ENCODE results near the gene GBP7.

Gene GBP7

GRCh38 chr1:89198081-89198480 is 22.3 kb upstream of the GBP7 start:
- no peak overlapping the region for H3K4me2 ChIP-seq (ENCODE audit: low read length, poor library complexity, severe bottlenecking)

GRCh38 chr1:89195476-89195875 is 19.7 kb upstream of the GBP7 start:
- H3K23ac ChIP-seq (ENCODE audit: low read length in 2 of 2): no peak overlapping the region
- H2AFZ ChIP-seq (ENCODE audit: low read depth, low read length): no peak overlapping the region
- no peak for DNase-seq
- H3K4me3 ChIP-seq (ENCODE audit: insufficient read depth in 1 of 2, low read depth in 1 of 2, low read length in 2 of 2): no peak overlapping the region
- H3K79me1 ChIP-seq (replicated peaks; ENCODE audit: low read length, poor library complexity, severe bottlenecking): no peaks in the 10 kb centered on the region
- no peaks in the 10 kb centered on the region for H3K9me3 ChIP-seq (ENCODE audit: control insufficient read depth, low read length)
- H2BK15ac ChIP-seq (ENCODE audit: low read depth, poor library complexity, severe bottlenecking): no peak overlapping the region
- H3K18ac ChIP-seq (ENCODE audit: low read depth in 1 of 2, low read length in 2 of 2): no peak overlapping the region
- H2AK5ac ChIP-seq (ENCODE audit: low read length, severe bottlenecking): no peak overlapping the region
- WGBS: 100% methylated on average over 2 of the region's 3 CpGs
- no peak overlapping the region for H2BK5ac ChIP-seq (ENCODE audit: low read depth, low read length, poor library complexity, severe bottlenecking)
- no peaks in the 10 kb centered on the region for H3K4me1 ChIP-seq (ENCODE audit: control insufficient read depth, insufficient read depth, low read depth, low read length)
- H4K91ac ChIP-seq (ENCODE audit: low read length): no peak overlapping the region
- no peak overlapping the region for H3K4me2 ChIP-seq (ENCODE audit: low read length, poor library complexity, severe bottlenecking)
- no peak overlapping the region for H4K8ac ChIP-seq (ENCODE audit: low read length)
- no peaks in the 10 kb centered on the region for H3K27me3 ChIP-seq (ENCODE audit: control insufficient read depth in 1 of 2, insufficient read depth in 1 of 2, low read length in 2 of 2)
- no peak overlapping the region for H2BK120ac ChIP-seq (ENCODE audit: low read depth, low read length)
- H3K36me3 ChIP-seq (ENCODE audit: control insufficient read depth in 1 of 2, insufficient read depth in 2 of 2, low read depth in 1 of 2, low read length in 2 of 2): no peaks in the 10 kb centered on the region
- no peak overlapping the region for H3K9ac ChIP-seq (ENCODE audit: low read length)
- H3K27ac ChIP-seq (ENCODE audit: low read length, poor library complexity, severe bottlenecking): no peak overlapping the region
- H3K14ac ChIP-seq (ENCODE audit: low read length in 2 of 2): no peak overlapping the region
- no peak overlapping the region for H3K4ac ChIP-seq (ENCODE audit: low read depth in 1 of 2, low read length in 2 of 2)
- no peak overlapping the region for H2BK12ac ChIP-seq (ENCODE audit: low read length in 2 of 2)

More at GRCh38 chr1:89198081-89198480, 22.3 kb upstream of the GBP7 start:
- no peak overlapping the region for H4K8ac ChIP-seq (ENCODE audit: low read length)
- H4K91ac ChIP-seq (ENCODE audit: low read length): no peak overlapping the region
- no peak overlapping the region for H2AK5ac ChIP-seq (ENCODE audit: low read length, severe bottlenecking)
- H2BK15ac ChIP-seq (ENCODE audit: low read depth, poor library complexity, severe bottlenecking): no peak overlapping the region
- H3K18ac ChIP-seq (ENCODE audit: low read depth in 1 of 2, low read length in 2 of 2): no peak overlapping the region
- H3K14ac ChIP-seq (ENCODE audit: low read length in 2 of 2): no peak overlapping the region
- H3K9ac ChIP-seq (ENCODE audit: low read length): peak overlapping the region; percentile 39
- no peak overlapping the region for H2BK5ac ChIP-seq (ENCODE audit: low read depth, low read length, poor library complexity, severe bottlenecking)
- H3K36me3 ChIP-seq (ENCODE audit: control insufficient read depth in 1 of 2, insufficient read depth in 2 of 2, low read depth in 1 of 2, low read length in 2 of 2): no peaks in the 10 kb centered on the region
- 13% methylated on average over 8 of the region's 8 CpGs for WGBS
- H3K9me3 ChIP-seq (ENCODE audit: control insufficient read depth, low read length): no peaks in the 10 kb centered on the region
- no peak overlapping the region for H2BK120ac ChIP-seq (ENCODE audit: low read depth, low read length)
- no peak overlapping the region for H2BK12ac ChIP-seq (ENCODE audit: low read length in 2 of 2)
- H3K23ac ChIP-seq (ENCODE audit: low read length in 2 of 2): no peak overlapping the region
- peak overlapping the region in 1 of 2 experiments; percentile 73 for H3K4me3 ChIP-seq (ENCODE audit: insufficient read depth in 1 of 2, low read depth in 1 of 2, low read length in 2 of 2)
- no peak overlapping the region for H3K4ac ChIP-seq (ENCODE audit: low read depth in 1 of 2, low read length in 2 of 2)
- H3K27me3 ChIP-seq (ENCODE audit: control insufficient read depth in 1 of 2, insufficient read depth in 1 of 2, low read length in 2 of 2): no peaks in the 10 kb centered on the region
- no peak overlapping the region for H3K27ac ChIP-seq (ENCODE audit: low read length, poor library complexity, severe bottlenecking)
- H3K79me1 ChIP-seq (replicated peaks; ENCODE audit: low read length, poor library complexity, severe bottlenecking): no peaks in the 10 kb centered on the region
- no peak for DNase-seq
- no peak overlapping the region for H2AFZ ChIP-seq (ENCODE audit: low read depth, low read length)
- H3K4me1 ChIP-seq (ENCODE audit: control insufficient read depth, insufficient read depth, low read depth, low read length): no peaks in the 10 kb centered on the region

- H3K27me3 ChIP-seq (ENCODE audit: control insufficient read depth in 1 of 2, insufficient read depth in 1 of 2, low read length in 2 of 2): peaks cover 0 to 3% of the 10 kb centered on the region in 2 experiments
- H2BK12ac ChIP-seq (ENCODE audit: low read length in 2 of 2): no peak overlapping the region
- H3K4me1 ChIP-seq (ENCODE audit: control insufficient read depth, insufficient read depth, low read depth, low read length): no peaks in the 10 kb centered on the region
- no peak overlapping the region for H2AK5ac ChIP-seq (ENCODE audit: low read length, severe bottlenecking)
- no peak overlapping the region for H3K14ac ChIP-seq (ENCODE audit: low read length in 2 of 2)
- H3K9ac ChIP-seq (ENCODE audit: low read length): no peak overlapping the region
- H3K27ac ChIP-seq (ENCODE audit: low read length, poor library complexity, severe bottlenecking): no peak overlapping the region
- H3K9me3 ChIP-seq (ENCODE audit: control insufficient read depth, low read length): no peaks in the 10 kb centered on the region
- H3K36me3 ChIP-seq (ENCODE audit: control insufficient read depth in 1 of 2, insufficient read depth in 2 of 2, low read depth in 1 of 2, low read length in 2 of 2): no peaks in the 10 kb centered on the region
- no peak overlapping the region for H2BK15ac ChIP-seq (ENCODE audit: low read depth, poor library complexity, severe bottlenecking)
- H2BK5ac ChIP-seq (ENCODE audit: low read depth, low read length, poor library complexity, severe bottlenecking): no peak overlapping the region
- H3K79me1 ChIP-seq (replicated peaks; ENCODE audit: low read length, poor library complexity, severe bottlenecking): no peaks in the 10 kb centered on the region
- no peak overlapping the region for H2BK120ac ChIP-seq (ENCODE audit: low read depth, low read length)
- no peak for DNase-seq
- no peak overlapping the region for H4K91ac ChIP-seq (ENCODE audit: low read length)
- no peak overlapping the region for H2AFZ ChIP-seq (ENCODE audit: low read depth, low read length)
- H3K4me3 ChIP-seq (ENCODE audit: insufficient read depth in 1 of 2, low read depth in 1 of 2, low read length in 2 of 2): no peak overlapping the region
- H4K8ac ChIP-seq (ENCODE audit: low read length): no peak overlapping the region
- no peak overlapping the region for H3K4me2 ChIP-seq (ENCODE audit: low read length, poor library complexity, severe bottlenecking)
- no peak overlapping the region for H3K18ac ChIP-seq (ENCODE audit: low read depth in 1 of 2, low read length in 2 of 2)
- 94% methylated on average over 5 of the region's 5 CpGs for WGBS
- H3K4ac ChIP-seq (ENCODE audit: low read depth in 1 of 2, low read length in 2 of 2): no peak overlapping the region
- no peak overlapping the region for H3K23ac ChIP-seq (ENCODE audit: low read length in 2 of 2)
These were observed 15.5 kb upstream of the GBP7 start for GRCh38 chr1:89191314-89191713.

GRCh38 chr1:89190017-89190416 is 14.2 kb upstream of the GBP7 start:
- 82% methylated on average over 4 of the region's 4 CpGs for WGBS
- Histone ChIP-seq H3K4me2 (ENCODE audit: low read length, poor library complexity, severe bottlenecking) (no peak overlapping the region), H4K91ac (ENCODE audit: low read length) (no peak overlapping the region), H2BK5ac (ENCODE audit: low read depth, low read length, poor library complexity, severe bottlenecking) (no peak overlapping the region), H3K23ac (ENCODE audit: low read length in 2 of 2) (no peak overlapping the region), H3K27ac (ENCODE audit: low read length, poor library complexity, severe bottlenecking) (no peak overlapping the region), H3K4ac (ENCODE audit: low read depth in 1 of 2, low read length in 2 of 2) (no peak overlapping the region), H3K9ac (ENCODE audit: low read length) (no peak overlapping the region), H3K4me1 (ENCODE audit: control insufficient read depth, insufficient read depth, low read depth, low read length) (no peaks in the 10 kb centered on the region), H3K27me3 (ENCODE audit: control insufficient read depth in 1 of 2, insufficient read depth in 1 of 2, low read length in 2 of 2) (peaks cover 0 to 3% of the 10 kb centered on the region in 2 experiments), H3K4me3 (ENCODE audit: insufficient read depth in 1 of 2, low read depth in 1 of 2, low read length in 2 of 2) (no peak overlapping the region), H4K8ac (ENCODE audit: low read length) (no peak overlapping the region), H2AK5ac (ENCODE audit: low read length, severe bottlenecking) (no peak overlapping the region), H3K36me3 (ENCODE audit: control insufficient read depth in 1 of 2, insufficient read depth in 2 of 2, low read depth in 1 of 2, low read length in 2 of 2) (no peaks in the 10 kb centered on the region), H2BK12ac (ENCODE audit: low read length in 2 of 2) (no peak overlapping the region), H3K79me1 (replicated peaks; ENCODE audit: low read length, poor library complexity, severe bottlenecking) (no peaks in the 10 kb centered on the region), H3K14ac (ENCODE audit: low read length in 2 of 2) (peak overlapping the region in 1 of 2 experiments; percentile 57), H2AFZ (ENCODE audit: low read depth, low read length) (no peak overlapping the region), H2BK120ac (ENCODE audit: low read depth, low read length) (no peak overlapping the region), H2BK15ac (ENCODE audit: low read depth, poor library complexity, severe bottlenecking) (no peak overlapping the region), H3K9me3 (ENCODE audit: control insufficient read depth, low read length) (no peaks in the 10 kb centered on the region), H3K18ac (ENCODE audit: low read depth in 1 of 2, low read length in 2 of 2) (no peak overlapping the region)
- no peak for DNase-seq
